ENCODE data around the gene PPP2R3C. TPM values are rescaled to one million over a fixed set of nuclear protein-coding genes. Genes with fewer than 3 reads are reported as not detected.
A peak's percentile ranks its signal among the peaks of the same experiment; 100 is the strongest.

Gene PPP2R3C
- total and polyA plus RNA-seq, 2 of the 13 experiments (the other 11 are each of a cell fraction or from before 2014, with no cell fraction given): 63.4 to 102 TPM

- TF ChIP-seq SOX13 (IDR thresholded peaks at IDR 0.05) (no peak), SOX13 (CRISPR knock-in tag; conservative IDR thresholded peaks at IDR 0.05 in 1 of 2, IDR thresholded peaks at IDR 0.05 in 1 of 2) (no peak)
Observed at GRCh38 chr14:35083530-35084150, 38.1 kb downstream of the PPP2R3C start (continued).

- H3K9me3 ChIP-seq (ENCODE audit: low read length): no peaks in the 10 kb centered on the region
- no peak overlapping the region for H2AFZ ChIP-seq (ENCODE audit: low read length)
- WGBS (ENCODE audit: low lambda C conversion rate): 98% methylated on average over 1 of the region's 1 CpG
- BruUV-seq (replicated peaks): no TSS peak
- H3K79me2 ChIP-seq (ENCODE audit: insufficient read depth, low read length): no peaks in the 10 kb centered on the region
- FAIRE-seq: no peak
- ChIA-PET POLR2A (no interaction called here), CTCF (ENCODE audit: low intra/inter-chr PET ratio, low total read pairs) (no interaction called here)
- H3K36me3 ChIP-seq (replicated peaks in 1 of 2; ENCODE audit: control insufficient read depth in 1 of 2, insufficient read depth in 2 of 2, low read length in 2 of 2): peaks cover 10 to 34% of the 10 kb centered on the region in 2 experiments; a peak in 4 of 5 replicates
- TF ChIP-seq ZBTB7A (CRISPR knock-in tag; IDR thresholded peaks at IDR 0.05) (no peak), NFYC (CRISPR knock-in tag; IDR thresholded peaks at IDR 0.05) (no peak), SALL2 (CRISPR knock-in tag; IDR thresholded peaks at IDR 0.05) (no peak), MIER3 (CRISPR knock-in tag; IDR thresholded peaks at IDR 0.05; ENCODE audit: borderline replicate concordance) (no peak), ZKSCAN5 (CRISPR knock-in tag; IDR thresholded peaks at IDR 0.05) (no peak), ZNF558 (CRISPR knock-in tag; IDR thresholded peaks at IDR 0.05; ENCODE audit: borderline replicate concordance) (no peak), SNAPC2 (CRISPR knock-in tag; IDR thresholded peaks at IDR 0.05) (no peak), HINFP (CRISPR knock-in tag; IDR thresholded peaks at IDR 0.05; ENCODE audit: low read depth) (no peak), RXRB (CRISPR knock-in tag; IDR thresholded peaks at IDR 0.05; ENCODE audit: borderline replicate concordance) (no peak), ISL2 (CRISPR knock-in tag; IDR thresholded peaks at IDR 0.05) (no peak), ZNF761 (CRISPR knock-in tag; conservative IDR thresholded peaks at IDR 0.05) (no peak), SYNCRIP (IDR thresholded peaks at IDR 0.05; ENCODE audit: insufficient read depth, low read depth, low read length) (no peak)
- H3K4me1 ChIP-seq (ENCODE audit: insufficient read depth, low read length): peaks cover 13% of the 10 kb centered on the region
- no peak for DNase-seq (ENCODE audit: low spot score)
- H3K27ac ChIP-seq (ENCODE audit: extremely low read length, insufficient read depth, low read length): no peak overlapping the region
- no peak overlapping the region for H3K4me3 ChIP-seq (replicated peaks in 1 of 3; ENCODE audit: insufficient read depth in 1 of 3, low read depth in 2 of 3, low read length in 3 of 3)
- H4K20me1 ChIP-seq (ENCODE audit: insufficient read depth, low read length): no peaks in the 10 kb centered on the region
- ATAC-seq: peak; percentile 14; the same call in 1 of the 3 replicates
- H3K9ac ChIP-seq (ENCODE audit: insufficient read depth, low read depth, low read length): no peak overlapping the region
- no peaks in the 10 kb centered on the region for H3K27me3 ChIP-seq (ENCODE audit: control insufficient read depth in 1 of 2, insufficient read depth in 2 of 2, low read length in 2 of 2)
- H3K4me2 ChIP-seq (ENCODE audit: low read depth, low read length): no peak overlapping the region
- intact Hi-C loops (cut with micrococcal nuclease; ENCODE audit: unreplicated experiment) (no loop called here), in situ Hi-C loops (cut with HindIII; ENCODE audit: extremely low pct_ligation_motif_present, low pct_unique_long_range_greater_than_20kb) (no loop called here)
Observed at GRCh38 chr14:35079742-35080141, 42.0 kb downstream of the PPP2R3C start.
